ENCODE data around the gene CDC25A.
A peak's percentile ranks its signal among the peaks of the same experiment; 100 is the strongest.
"Not testable (repeated sequence)": the region's sequence is repeated elsewhere in the genome, so short reads cannot be mapped to it uniquely, and the experiment has no call there.

CDC25A gene

GRCh38 chr3:48125886-48126622 lies 62.2 kb downstream of the CDC25A start:
- no peaks in the 10 kb centered on the region for H3K36me3 ChIP-seq (ENCODE audit: insufficient read depth, low read length)
- no peak overlapping the region for H3K27ac ChIP-seq (ENCODE audit: low read depth, low read length)
- no peaks in the 10 kb centered on the region for H3K79me2 ChIP-seq (ENCODE audit: control insufficient read depth, insufficient read depth, low read length, unreplicated experiment)
- peaks cover 24% of the 10 kb centered on the region for H3K4me1 ChIP-seq (ENCODE audit: control insufficient read depth, insufficient read depth, low read length, unreplicated experiment)
- no peaks in the 10 kb centered on the region for H3K27me3 ChIP-seq (ENCODE audit: insufficient read depth, low read length)
- H2AFZ ChIP-seq (ENCODE audit: low read length, unreplicated experiment) = no peak overlapping the region
- H3K4me3 ChIP-seq (ENCODE audit: low read depth, low read length) = no peak overlapping the region

GRCh38 chr3:48125013-48125705 lies 63.1 kb downstream of the CDC25A start:
- peaks cover 17% of the 10 kb centered on the region for H3K4me1 ChIP-seq (ENCODE audit: control insufficient read depth, insufficient read depth, low read length, unreplicated experiment)
- H2AFZ ChIP-seq (ENCODE audit: low read length, unreplicated experiment) = no peak overlapping the region
- no peaks in the 10 kb centered on the region for H3K79me2 ChIP-seq (ENCODE audit: control insufficient read depth, insufficient read depth, low read length, unreplicated experiment)
- H3K27me3 ChIP-seq (ENCODE audit: insufficient read depth, low read length) = no peaks in the 10 kb centered on the region
- no peaks in the 10 kb centered on the region for H3K36me3 ChIP-seq (ENCODE audit: insufficient read depth, low read length)
- no peak overlapping the region for H3K27ac ChIP-seq (ENCODE audit: low read depth, low read length)
- H3K4me3 ChIP-seq (ENCODE audit: low read depth, low read length) = no peak overlapping the region

DNA sequence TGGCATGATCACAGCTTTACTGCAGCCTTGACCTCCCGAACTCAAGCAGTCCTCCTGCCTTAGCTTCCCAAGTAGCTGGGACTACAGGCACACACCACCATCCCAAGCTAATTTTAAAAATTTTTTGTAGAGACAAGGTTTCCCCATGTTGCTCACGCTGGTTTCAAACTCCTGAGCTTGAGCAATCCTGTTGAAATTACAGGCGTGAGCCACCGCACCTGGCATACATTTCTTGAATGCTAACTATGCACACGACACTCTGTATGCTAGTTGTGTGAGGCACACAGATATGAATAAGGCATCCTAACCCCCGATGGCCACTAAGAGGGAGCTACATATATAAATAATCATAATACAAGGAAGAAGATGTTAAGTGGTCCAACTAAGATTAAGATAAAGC lies 64.9 kb downstream of the CDC25A start:
- no peak overlapping the region for H3K4me3 ChIP-seq (ENCODE audit: low read depth, low read length)
- no peak overlapping the region for H3K27ac ChIP-seq (ENCODE audit: low read depth, low read length)
- H3K79me2 ChIP-seq (ENCODE audit: control insufficient read depth, insufficient read depth, low read length, unreplicated experiment) = no peaks in the 10 kb centered on the region
- H3K4me1 ChIP-seq (ENCODE audit: control insufficient read depth, insufficient read depth, low read length, unreplicated experiment) = peaks cover 14% of the 10 kb centered on the region
- no peaks in the 10 kb centered on the region for H3K36me3 ChIP-seq (ENCODE audit: insufficient read depth, low read length)
- H3K27me3 ChIP-seq (ENCODE audit: insufficient read depth, low read length) = no peaks in the 10 kb centered on the region
- H2AFZ ChIP-seq (ENCODE audit: low read length, unreplicated experiment) = no peak overlapping the region

DNA sequence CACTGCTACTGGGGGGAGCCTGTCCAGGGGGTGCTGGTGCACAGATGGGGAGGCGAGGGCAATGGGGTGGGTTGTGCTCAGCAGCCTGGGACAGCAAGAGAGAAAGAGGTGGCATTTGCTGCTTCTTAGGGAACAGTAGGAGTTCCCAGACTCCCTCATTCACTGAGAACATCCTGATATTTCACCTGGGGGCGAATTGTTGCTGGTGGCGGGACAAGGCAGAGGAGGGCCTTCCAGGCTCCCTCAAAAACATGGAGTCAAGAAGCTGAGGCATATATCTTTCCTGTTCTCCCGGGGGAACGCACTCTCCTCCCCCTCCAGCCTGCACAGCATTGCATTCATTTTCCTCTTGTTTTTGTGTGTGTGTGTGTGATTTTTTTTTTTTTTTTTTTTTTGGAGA lies 65.7 kb downstream of the CDC25A start:
- Histone ChIP-seq H2AFZ (ENCODE audit: low read length, unreplicated experiment) (no peak overlapping the region), H3K27me3 (ENCODE audit: insufficient read depth, low read length) (no peaks in the 10 kb centered on the region), H3K4me3 (ENCODE audit: low read depth, low read length) (no peak overlapping the region), H3K36me3 (ENCODE audit: insufficient read depth, low read length) (no peaks in the 10 kb centered on the region), H3K4me1 (ENCODE audit: control insufficient read depth, insufficient read depth, low read length, unreplicated experiment) (peaks cover 14% of the 10 kb centered on the region), H3K79me2 (ENCODE audit: control insufficient read depth, insufficient read depth, low read length, unreplicated experiment) (no peaks in the 10 kb centered on the region), H3K27ac (ENCODE audit: low read depth, low read length) (no peak overlapping the region)

DNA sequence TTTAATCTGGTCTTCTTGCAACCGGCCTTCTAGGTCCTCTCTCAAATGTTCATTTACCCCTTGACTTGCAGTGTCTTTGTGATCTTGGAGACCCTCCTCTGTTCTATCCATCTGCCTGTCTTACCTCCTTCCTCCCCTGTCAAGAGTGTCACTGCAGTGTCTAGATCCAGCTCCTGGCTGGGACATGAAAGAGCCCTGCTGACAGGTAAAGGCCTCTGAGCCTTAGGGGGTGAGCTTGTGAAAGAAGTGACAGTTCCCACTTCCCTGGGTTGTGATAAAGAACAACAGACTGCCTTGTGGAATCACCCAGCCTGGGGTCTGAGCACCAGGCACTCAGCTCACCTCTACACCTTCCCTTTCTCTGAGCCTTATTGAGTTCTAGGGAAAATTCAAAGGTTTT lies 68.0 kb downstream of the CDC25A start:
- no peaks in the 10 kb centered on the region for H3K79me2 ChIP-seq (ENCODE audit: control insufficient read depth, insufficient read depth, low read length, unreplicated experiment)
- no peaks in the 10 kb centered on the region for H3K27me3 ChIP-seq (ENCODE audit: insufficient read depth, low read length)
- H3K4me3 ChIP-seq (ENCODE audit: low read depth, low read length) = no peak overlapping the region
- H3K36me3 ChIP-seq (ENCODE audit: insufficient read depth, low read length) = no peaks in the 10 kb centered on the region
- H3K4me1 ChIP-seq (ENCODE audit: control insufficient read depth, insufficient read depth, low read length, unreplicated experiment) = peaks cover 9% of the 10 kb centered on the region
- no peak overlapping the region for H2AFZ ChIP-seq (ENCODE audit: low read length, unreplicated experiment)
- H3K27ac ChIP-seq (ENCODE audit: low read depth, low read length) = no peak overlapping the region

- no peak overlapping the region for H3K27ac ChIP-seq (ENCODE audit: low read depth, low read length)
- H2AFZ ChIP-seq (ENCODE audit: low read length, unreplicated experiment) = no peak overlapping the region
- H3K36me3 ChIP-seq (ENCODE audit: insufficient read depth, low read length) = no peaks in the 10 kb centered on the region
- peaks cover 4% of the 10 kb centered on the region for H3K4me1 ChIP-seq (ENCODE audit: control insufficient read depth, insufficient read depth, low read length, unreplicated experiment)
- peak overlapping the region; percentile 9; the same call in 1 of the 2 replicates for H3K4me3 ChIP-seq (ENCODE audit: low read depth, low read length)
- no peaks in the 10 kb centered on the region for H3K27me3 ChIP-seq (ENCODE audit: insufficient read depth, low read length)
- H3K79me2 ChIP-seq (ENCODE audit: control insufficient read depth, insufficient read depth, low read length, unreplicated experiment) = no peaks in the 10 kb centered on the region
Measured at GRCh38 chr3:48119505-48120193, 68.6 kb downstream of the CDC25A start.

DNA sequence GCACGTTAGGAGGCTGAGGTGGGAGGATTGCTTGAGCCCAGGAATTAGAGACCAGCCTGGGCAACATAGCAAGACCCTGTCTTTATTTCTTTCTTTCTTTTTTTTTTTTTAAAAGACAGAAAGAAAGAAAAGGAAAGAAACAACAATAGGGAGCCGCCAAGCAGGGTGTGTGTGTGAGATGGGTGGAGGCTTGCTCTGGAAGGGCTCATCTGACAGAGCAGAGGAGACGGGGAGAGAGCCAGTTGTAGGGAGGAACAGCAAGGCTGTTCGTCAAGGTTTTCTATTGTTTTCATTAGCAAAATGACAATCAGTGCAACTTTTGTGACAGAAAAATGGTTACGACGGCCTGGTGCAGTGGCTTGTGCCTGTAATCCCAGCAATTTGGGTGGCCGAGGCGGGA lies 69.3 kb downstream of the CDC25A start:
- H3K27me3 ChIP-seq (ENCODE audit: insufficient read depth, low read length) = no peaks in the 10 kb centered on the region
- H3K4me3 ChIP-seq (ENCODE audit: low read depth, low read length) = no peak overlapping the region
- H3K36me3 ChIP-seq (ENCODE audit: insufficient read depth, low read length) = no peaks in the 10 kb centered on the region
- no peaks in the 10 kb centered on the region for H3K4me1 ChIP-seq (ENCODE audit: control insufficient read depth, insufficient read depth, low read length, unreplicated experiment)
- H3K79me2 ChIP-seq (ENCODE audit: control insufficient read depth, insufficient read depth, low read length, unreplicated experiment) = no peaks in the 10 kb centered on the region
- no peak overlapping the region for H3K27ac ChIP-seq (ENCODE audit: low read depth, low read length)
- no peak overlapping the region for H2AFZ ChIP-seq (ENCODE audit: low read length, unreplicated experiment)

- H3K27me3 ChIP-seq (ENCODE audit: insufficient read depth, low read length) = no peaks in the 10 kb centered on the region
- no peaks in the 10 kb centered on the region for H3K4me1 ChIP-seq (ENCODE audit: control insufficient read depth, insufficient read depth, low read length, unreplicated experiment)
- no peak overlapping the region for H3K4me3 ChIP-seq (ENCODE audit: low read depth, low read length)
- H2AFZ ChIP-seq (ENCODE audit: low read length, unreplicated experiment) = no peak overlapping the region
- no peak overlapping the region for H3K27ac ChIP-seq (ENCODE audit: low read depth, low read length)
- no peaks in the 10 kb centered on the region for H3K79me2 ChIP-seq (ENCODE audit: control insufficient read depth, insufficient read depth, low read length, unreplicated experiment)
- no peaks in the 10 kb centered on the region for H3K36me3 ChIP-seq (ENCODE audit: insufficient read depth, low read length)
Measured at GRCh38 chr3:48118322-48118721, 69.9 kb downstream of the CDC25A start.

GRCh38 chr3:48112813-48113212 lies 75.4 kb downstream of the CDC25A start:
- Histone ChIP-seq H3K27ac (ENCODE audit: low read depth, low read length) (no peak overlapping the region), H3K4me1 (ENCODE audit: control insufficient read depth, insufficient read depth, low read length, unreplicated experiment) (peaks cover 5% of the 10 kb centered on the region), H3K27me3 (ENCODE audit: insufficient read depth, low read length) (no peaks in the 10 kb centered on the region), H3K79me2 (ENCODE audit: control insufficient read depth, insufficient read depth, low read length, unreplicated experiment) (no peaks in the 10 kb centered on the region), H3K4me3 (ENCODE audit: low read depth, low read length) (no peak overlapping the region), H2AFZ (ENCODE audit: low read length, unreplicated experiment) (peak overlapping the region; percentile 68), H3K36me3 (ENCODE audit: insufficient read depth, low read length) (no peaks in the 10 kb centered on the region)

GRCh38 chr3:48112108-48112791 lies 76.0 kb downstream of the CDC25A start:
- not testable (repeated sequence) for H3K79me2 ChIP-seq (ENCODE audit: control insufficient read depth, insufficient read depth, low read length, unreplicated experiment); H3K36me3 ChIP-seq (ENCODE audit: insufficient read depth, low read length); H3K27ac ChIP-seq (ENCODE audit: low read depth, low read length); H3K4me3 ChIP-seq (ENCODE audit: low read depth, low read length); H3K4me1 ChIP-seq (ENCODE audit: control insufficient read depth, insufficient read depth, low read length, unreplicated experiment); H3K27me3 ChIP-seq (ENCODE audit: insufficient read depth, low read length)
- peak overlapping the region; percentile 68 for H2AFZ ChIP-seq (ENCODE audit: low read length, unreplicated experiment)
